Renal pelvis (tissue), 4 donors: Measurements from ENCODE around the gene B4GALT7. TPM values are rescaled to one million over a fixed set of nuclear protein-coding genes. Genes with fewer than 3 reads are reported as not detected.
"Not testable (repeated sequence)": the region's sequence is repeated elsewhere in the genome, so short reads cannot be mapped to it uniquely, and the experiment has no call there.

ENCODE experiments used
- DNase-seq: peaks from one replicate; pipeline ENCODE4 v3.0.0-alpha.2; 2013
- polyA plus RNA-seq, 3 donors: library from polyadenylated mRNA; unstranded; fragments of 120-200 nt; gene quantifications; one replicate each; pipeline ENCODE4 v1.2.1, GENCODE V29; 2013; ENCODE audit not compliant: insufficient read length in 3 of 3

Gene B4GALT7
- polyA plus RNA-seq, 3 donors, result 28.7 to 34.0 (median 29.6) TPM

GRCh38 chr5:177607115-177607451 is 7.2 kb downstream of the B4GALT7 start:
- no peak for DNase-seq

- DNase-seq, result peak; percentile 85
These were observed 7.7 kb downstream of the B4GALT7 start for GRCh38 chr5:177607452-177608192.

DNA sequence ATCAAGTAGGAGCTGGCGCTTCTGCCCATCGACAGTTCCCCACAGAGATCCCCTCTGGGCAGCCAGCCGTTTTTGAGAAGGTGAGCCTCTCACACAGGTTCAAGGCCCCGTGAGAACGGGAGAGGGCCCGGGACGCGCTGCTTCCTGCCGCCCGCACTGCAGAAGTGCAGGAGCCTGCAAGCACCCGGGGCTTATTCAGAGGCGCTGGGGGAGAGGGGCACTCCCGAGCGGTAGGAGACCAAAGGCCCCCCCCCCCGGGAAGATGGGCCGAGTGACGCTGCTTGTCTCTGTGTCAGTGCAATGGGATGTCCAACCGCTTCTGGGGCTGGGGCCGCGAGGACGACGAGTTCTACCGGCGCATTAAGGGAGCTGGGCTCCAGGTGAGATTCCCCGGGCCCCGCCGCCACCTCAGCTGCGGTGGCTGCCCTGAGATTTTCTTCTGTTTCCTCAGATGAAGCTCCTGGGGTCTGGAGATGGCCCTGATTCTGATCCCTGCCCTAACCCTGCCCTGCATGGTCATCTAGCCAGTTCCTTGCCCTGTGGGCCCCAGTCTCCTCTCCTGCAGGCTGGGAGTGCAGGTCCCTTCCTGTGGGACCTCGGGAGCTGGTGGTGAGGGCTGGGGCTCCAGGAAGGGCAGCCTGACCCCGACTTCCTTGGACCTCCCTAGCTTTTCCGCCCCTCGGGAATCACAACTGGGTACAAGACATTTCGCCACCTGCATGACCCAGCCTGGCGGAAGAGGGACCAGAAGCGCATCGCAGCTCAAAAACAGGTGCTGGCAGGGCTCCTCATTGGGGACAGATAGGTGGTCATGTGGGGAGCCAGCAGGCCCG is 8.5 kb downstream of the B4GALT7 start:
- DNase-seq, result no peak

- DNase-seq, result no peak
These were observed 9.4 kb downstream of the B4GALT7 start for GRCh38 chr5:177609076-177610059.

- DNase-seq, result no peak
These were observed 10.3 kb downstream of the B4GALT7 start for GRCh38 chr5:177610131-177610769.

- DNase-seq, result no peak
These were observed 11.0 kb downstream of the B4GALT7 start for GRCh38 chr5:177610770-177611445.

GRCh38 chr5:177611446-177612214 is 11.7 kb downstream of the B4GALT7 start:
- DNase-seq, result no peak

DNA sequence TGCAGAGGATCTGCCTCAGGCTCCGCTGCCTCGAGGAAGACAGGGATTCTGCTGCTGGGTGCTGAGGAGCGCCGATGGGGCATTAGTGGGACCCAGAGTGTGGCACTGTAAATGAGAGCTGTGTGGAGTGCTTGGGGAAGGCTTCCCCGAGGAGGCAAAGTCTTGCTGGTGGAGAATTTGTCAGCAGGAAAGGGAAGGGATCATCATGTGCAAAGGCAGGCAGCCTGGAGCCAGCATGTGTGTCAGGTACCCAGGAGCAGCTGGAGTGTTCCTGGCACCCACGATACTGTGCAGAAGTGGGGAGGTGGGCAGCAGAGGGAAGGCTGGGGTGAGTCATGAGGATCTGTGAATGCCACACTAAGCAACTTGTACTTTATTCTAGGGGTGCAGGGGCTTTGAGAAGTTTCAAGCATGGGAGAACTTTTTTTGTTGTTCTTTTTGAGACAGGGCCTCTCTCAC is 12.3 kb downstream of the B4GALT7 start:
- no peak for DNase-seq

DNA sequence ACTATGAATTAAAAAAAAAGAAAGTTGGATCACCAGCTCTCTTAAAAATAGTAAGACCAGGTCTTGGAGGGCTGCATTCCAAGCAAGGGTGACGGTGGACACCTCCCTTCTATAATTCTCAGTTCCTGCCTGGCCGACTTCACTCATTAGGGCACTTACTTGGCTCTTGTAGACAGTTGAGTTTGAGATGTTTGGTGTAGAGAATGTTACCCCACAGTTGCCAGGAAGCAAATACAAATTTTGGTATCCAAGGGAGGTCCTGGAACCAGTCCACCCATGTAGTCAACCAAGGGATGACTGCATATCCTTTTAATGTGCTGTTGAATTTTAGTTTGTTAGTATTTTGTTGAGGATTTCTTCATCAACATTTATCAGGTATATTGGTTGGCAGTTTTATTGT is 20.6 kb downstream of the B4GALT7 start:
- no peak for DNase-seq

DNA sequence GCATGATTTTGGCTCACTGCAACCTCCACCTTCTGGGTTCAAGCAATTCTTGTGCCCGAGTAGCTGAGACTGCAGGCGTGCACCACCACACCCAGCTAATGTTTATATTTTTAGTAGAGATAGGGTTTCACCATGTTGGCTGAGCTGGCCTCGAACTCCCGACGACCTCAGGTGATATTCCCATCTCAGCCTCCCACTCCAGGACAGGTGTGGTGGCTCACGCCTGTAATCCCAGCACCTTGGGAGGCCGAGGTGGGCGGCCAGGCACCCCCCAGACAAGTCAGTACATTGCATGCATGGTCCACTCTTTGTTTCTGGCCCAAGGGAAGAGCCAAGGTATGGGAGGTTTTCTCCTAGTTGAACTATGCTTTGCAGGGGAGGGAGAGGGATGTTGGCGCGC is 24.2 kb downstream of the B4GALT7 start:
- DNase-seq, result not testable (repeated sequence)

- not testable (repeated sequence) for DNase-seq
These were observed 30.3 kb downstream of the B4GALT7 start for GRCh38 chr5:177630186-177630585.

DNA sequence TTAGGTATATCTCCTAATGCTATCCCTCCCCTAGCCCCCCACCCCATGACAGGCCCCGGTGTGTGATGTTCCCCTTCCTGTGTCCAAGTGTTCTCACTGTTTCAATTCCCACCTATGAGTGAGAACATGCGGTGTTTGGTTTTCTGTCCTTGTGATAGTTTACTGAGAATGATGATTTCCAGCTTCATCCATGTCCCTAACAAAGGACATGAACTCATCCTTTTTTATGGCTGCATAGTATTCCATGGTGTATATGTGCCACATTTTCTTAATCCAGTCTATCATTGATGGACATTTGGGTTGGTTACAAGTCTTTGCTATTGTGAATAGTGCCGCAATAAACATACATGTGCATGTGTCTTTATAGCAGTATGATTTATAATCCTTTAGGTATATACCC is 35.0 kb downstream of the B4GALT7 start:
- DNase-seq, result not testable (repeated sequence)

GRCh38 chr5:177645462-177645861 is 45.5 kb downstream of the B4GALT7 start:
- not testable (repeated sequence) for DNase-seq

DNA sequence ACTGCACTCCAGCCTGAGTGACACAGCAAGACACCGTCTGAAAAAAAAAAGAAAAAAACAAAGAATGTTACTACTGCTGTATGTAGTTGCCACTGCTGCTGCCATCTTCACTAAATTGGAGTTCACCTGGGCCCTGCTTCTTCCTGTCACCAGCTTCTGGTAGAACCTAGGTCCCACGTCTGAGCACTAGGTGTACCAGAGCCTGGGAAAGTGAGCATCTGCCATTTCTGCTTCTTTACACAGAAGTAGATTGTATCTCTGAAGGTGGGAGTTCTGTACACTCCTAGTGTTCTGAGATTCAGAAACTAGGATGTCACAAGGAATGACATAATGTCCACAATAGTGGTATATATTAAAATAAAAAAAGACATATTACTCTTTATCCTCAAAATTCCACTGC is 51.3 kb downstream of the B4GALT7 start:
- not testable (repeated sequence) for DNase-seq

GRCh38 chr5:177657846-177658245 is 57.9 kb downstream of the B4GALT7 start:
- DNase-seq, result not testable (repeated sequence)

- not testable (repeated sequence) for DNase-seq
These were observed 58.6 kb downstream of the B4GALT7 start for GRCh38 chr5:177658542-177658941.
